AG08395 (cell line): Measurements from ENCODE around the gene CNPY3.
A peak's percentile ranks its signal among the peaks of the same experiment; 100 is the strongest.

Experiments
- DNase-seq: peaks from one replicate; pipeline ENCODE4 v3.0.0; 2012; ENCODE audit warnings: mixed read lengths, low spot score

The CNPY3 gene

DNA sequence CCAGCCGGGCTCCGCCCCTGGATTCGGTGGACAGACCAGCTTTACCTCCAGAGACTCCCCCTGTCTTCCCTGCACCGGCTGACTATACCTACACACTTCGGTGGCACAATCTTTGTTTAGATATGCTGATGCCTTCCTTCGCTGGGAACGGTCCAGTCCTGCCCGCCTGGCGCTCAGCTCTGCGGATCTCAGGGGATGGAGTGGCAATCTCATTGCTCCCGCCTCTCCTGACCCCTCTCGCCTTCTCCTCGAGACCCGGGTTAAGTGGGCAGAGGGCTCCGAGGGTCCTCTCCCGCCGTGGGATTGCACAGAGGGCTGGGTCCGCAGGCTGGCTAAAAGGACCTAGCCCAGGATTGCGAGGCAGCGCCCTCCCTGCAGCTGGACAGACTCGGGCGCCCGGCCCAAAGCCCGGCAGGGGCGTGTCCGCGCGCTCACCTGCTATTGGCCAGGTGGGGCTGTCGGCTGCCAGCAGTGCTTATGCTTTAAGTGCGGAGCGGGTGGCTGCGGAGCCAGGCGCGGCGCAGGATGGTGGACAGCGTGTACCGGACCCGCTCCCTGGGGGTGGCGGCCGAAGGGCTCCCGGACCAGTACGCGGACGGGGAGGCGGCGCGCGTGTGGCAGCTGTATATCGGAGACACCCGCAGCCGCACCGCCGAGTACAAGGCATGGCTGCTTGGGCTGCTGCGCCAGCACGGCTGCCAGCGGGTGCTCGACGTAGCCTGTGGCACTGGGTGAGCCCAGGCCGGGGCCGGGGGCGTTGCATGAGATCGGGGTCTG, 31.2 kb downstream of the CNPY3 start, which contains the start of gene GNMT:
GNMT (plus strand) TSS at position 512 of the 777 bp plus-strand sequence; CDS start at position 526, 14 bp downstream.
- peak; percentile 34 for DNase-seq

DNA sequence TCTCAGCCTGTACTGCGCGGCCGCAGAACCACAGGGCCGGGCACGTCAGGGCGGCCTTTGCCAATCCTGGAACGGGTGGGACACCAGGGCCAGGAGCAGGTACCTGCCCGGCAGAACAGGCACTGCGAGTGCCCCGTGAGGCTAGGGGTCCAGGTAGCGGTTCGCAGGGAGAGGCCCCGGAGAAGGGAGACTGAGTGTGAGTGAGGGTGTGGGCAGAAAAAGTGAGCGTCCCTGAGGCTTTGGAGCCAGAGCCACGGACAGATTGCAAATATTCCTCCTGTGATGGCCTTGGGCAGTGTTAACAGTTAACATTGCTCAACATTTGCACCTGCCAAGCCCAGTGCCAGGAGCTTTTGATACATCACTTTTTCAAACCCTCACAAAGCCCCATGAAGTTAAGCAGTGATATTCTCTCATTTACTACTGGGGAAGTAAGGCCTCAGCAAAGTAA, 31.8 kb downstream of the CNPY3 start:
- no peak for DNase-seq

DNA sequence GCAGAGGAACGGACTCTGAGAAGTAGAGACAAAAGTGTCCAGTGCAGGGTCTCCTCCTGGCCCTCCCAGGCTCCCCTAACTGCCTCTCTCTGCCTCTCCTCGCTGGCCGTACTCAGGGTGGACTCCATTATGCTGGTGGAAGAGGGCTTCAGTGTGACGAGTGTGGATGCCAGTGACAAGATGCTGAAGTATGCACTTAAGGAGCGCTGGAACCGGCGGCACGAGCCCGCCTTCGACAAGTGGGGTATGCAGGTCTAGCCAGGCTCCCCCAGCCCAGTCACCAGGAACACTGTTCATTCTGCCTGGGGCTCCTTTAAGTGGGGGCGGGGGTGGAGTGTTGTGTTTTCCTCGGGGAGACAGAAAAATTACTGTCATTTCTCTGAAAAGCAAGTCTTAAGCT, 32.8 kb downstream of the CNPY3 start:
- no peak for DNase-seq

DNA sequence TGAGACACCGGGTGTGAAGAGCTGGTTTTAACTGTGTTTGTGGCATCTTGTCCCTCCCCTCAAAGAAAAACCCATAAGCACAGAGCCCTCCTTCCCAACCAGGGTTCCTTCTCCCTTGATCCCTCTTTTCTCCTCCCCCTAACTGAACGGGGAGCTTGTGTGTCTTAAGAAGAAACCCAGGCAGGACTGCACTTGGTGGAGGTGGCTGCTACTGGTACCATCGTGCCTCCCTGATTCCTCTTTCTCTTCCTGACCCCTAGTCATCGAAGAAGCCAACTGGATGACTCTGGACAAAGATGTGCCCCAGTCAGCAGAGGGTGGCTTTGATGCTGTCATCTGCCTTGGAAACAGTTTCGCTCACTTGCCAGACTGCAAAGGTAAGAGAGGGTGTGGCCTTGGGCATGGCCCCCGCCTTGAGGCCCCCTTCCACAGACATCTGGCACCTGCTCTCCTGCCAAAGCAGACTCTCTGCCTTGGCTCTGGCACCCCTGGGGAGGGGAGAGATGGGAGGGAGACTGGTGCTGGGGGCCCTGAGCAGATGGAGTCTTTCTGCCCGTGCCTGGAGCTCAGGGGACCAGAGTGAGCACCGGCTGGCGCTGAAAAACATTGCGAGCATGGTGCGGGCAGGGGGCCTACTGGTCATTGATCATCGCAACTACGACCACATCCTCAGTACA, 33.4 kb downstream of the CNPY3 start:
- no peak for DNase-seq

DNA sequence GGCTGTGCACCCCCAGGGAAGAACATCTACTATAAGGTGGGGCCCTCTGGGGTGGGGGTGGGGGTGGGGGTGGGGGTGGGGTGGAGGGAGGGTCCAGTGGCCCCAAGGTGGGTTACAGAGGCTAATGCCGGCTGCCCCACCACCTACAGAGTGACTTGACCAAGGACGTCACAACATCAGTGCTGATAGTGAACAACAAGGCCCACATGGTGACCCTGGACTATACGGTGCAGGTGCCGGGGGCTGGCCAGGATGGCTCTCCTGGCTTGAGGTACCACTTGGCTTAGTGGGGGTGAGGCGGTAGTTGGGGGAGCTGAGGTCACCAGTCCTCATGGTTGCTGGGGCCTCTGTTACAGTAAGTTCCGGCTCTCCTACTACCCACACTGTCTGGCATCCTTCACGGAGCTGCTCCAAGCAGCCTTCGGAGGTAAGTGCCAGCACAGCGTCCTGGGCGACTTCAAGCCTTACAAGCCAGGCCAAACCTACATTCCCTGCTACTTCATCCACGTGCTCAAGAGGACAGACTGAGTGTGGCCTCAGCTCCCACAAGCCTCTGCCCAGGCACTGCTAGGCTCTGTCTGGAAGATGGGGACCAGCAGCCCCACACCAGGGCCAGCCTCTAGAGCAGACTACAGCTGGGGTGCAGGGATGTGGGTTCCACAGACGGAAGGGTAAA, 34.0 kb downstream of the CNPY3 start:
- DNase-seq = no peak

DNA sequence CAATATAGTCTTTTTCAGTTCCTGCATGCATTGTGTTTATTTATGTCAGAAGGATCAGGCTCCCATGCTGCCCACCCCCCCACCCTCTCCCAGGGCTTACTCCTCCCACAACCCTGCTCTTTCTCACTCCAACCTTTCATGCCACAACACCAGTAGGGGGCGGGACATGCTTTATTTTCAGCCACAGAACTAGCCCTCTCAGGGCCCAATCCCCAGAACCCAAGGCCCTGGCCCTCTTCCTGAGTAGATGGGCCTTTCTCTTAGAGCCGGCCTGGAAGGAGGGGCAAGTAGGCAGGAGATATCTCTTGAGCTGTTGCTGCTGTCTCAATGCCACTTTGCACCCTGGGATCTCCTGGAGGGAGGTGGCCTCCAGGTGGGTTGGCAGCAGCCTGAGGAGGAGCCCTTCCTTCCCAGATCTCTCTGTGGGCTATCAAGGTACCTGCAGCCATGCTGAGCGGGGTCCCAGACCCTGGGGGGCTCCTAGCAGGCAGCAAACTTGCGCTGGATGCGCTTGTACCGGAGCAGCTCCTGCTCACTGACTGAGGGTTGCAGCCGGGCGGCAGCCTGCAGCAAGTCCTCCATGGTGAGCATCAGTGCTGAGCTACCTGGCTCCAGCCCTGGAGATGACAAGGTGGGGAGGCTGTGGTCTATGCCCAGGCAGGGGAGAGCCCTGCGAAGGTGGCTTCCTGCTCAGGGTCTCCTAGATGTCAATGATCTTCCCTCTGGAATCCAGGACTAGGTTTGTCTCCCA, 34.8 kb downstream of the CNPY3 start:
- peak; percentile 52 for DNase-seq

DNA sequence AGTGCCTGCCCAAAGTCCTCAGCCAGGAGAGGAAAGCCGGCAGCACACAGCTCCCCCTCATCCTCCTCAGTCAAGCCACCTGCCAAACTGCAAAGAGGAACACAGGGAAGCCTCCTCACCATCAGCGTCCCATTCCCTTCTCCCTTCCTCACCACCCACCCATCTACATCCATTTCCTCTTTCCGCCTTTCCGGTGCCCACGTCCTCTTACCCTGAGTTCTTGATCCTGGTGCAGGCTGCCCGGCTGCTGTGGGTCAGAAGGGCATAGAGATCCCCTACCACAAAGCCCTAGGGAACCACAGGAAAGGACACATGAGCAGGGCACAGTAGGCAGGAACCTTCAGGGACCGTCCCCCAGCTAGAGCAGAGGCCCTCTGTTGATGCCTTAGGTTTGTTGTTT, 37.3 kb downstream of the CNPY3 start:
- DNase-seq = no peak

DNA sequence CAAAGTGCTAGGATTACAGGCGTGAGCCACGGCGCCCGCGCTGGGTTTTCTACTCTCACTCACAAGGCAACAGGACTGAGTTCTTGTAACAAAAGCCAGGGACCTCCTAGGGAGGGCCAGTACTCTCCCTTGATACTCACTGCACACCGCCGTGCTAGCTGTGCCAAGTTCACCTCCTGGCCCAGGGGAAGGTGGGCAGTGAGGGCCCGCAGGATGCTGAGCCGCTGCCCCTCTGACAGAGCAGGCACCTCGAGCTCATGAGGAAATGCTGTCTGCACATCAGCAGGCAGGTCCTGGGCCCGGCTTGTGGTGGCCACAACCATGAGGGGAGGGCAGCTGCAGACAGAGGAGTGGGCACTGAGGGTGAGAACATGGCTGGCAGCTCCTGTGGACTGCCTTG, 37.9 kb downstream of the CNPY3 start:
- DNase-seq = no peak

DNA sequence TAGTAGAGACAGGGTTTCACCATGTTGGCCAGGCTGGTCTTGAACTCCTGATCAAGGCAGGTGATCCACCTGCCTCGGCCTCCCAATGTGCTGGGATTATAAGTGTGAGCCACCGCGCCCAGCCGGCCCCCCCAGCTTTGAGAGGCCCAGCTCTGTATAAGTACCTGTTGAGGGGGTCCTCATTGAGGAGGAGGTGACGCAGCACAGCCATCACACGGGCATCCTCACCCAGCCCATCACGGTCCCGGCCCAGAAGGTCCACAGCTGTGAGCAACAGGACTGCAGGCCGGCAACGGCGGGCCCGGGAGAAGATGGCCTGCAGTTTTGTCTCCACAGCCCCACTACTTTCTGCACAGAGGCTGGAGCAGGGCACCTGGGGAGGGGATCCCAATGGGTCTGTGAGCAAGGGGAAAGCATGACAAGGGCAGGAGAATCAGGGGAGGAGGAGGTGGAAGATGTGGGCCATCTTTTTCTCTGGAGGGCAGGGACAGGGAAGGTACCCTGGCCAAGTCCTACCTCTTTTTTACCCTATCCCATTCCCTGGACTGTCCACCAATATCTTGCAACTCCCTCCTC, 38.9 kb downstream of the CNPY3 start:
- DNase-seq = no peak

DNA sequence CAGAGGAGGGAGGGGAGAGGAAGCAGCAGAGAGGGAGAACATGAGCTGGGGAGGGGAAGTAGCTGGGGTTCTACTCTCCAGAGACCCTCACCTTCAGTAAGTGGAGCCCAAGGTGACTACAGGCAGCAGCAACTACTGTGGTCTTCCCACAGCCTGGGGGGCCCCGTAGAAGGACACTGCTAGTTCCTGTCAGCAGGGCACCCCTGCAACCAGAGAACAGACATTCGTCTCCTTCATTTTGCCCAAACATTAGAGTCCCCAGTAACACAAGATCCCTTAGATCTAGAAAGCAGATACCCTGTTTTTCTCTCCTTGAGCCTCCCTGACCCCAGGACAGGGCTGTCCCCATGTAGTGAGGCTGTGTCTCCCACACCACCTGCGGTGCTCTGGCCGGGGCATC, 39.5 kb downstream of the CNPY3 start:
- DNase-seq = no peak

DNA sequence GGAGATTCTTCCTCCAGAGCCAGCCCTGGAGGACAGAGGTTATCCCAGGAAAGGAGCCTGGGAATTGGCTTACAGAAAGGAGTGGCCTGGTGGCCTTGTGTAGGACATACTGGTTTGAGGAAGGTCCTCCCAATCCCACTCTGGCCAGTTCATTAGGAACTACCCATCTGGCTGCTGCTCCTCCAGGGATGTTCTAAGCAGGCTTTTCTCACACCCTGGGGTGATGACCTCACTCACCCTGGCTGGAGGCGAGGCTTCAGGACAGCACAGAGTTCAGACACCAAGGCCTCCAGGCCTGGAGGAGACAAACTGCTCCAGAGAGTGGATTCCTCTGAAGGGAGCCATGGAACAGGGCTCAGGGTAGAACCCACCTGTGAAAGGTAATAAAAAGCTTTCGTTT, 40.2 kb downstream of the CNPY3 start:
- DNase-seq = no peak

DNA sequence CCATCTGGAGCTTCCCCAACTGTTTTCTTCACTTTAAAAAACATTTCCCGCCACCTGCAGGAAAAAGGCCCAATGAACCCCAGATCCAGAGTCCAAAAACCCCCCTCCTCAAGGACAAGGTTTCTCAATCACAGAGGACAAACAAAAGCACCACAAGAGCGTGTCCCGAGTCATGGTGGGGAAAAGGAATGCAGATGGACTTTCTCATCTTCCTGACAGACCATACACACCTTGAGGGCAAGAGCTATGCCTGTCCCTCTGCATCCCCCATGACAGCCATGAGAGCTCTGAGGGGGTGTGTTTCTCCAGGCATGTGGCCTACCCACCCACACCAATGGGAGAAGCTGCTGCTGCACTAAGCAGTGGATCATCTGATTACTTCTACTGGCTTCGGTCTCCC, 40.7 kb downstream of the CNPY3 start:
- no peak for DNase-seq

DNA sequence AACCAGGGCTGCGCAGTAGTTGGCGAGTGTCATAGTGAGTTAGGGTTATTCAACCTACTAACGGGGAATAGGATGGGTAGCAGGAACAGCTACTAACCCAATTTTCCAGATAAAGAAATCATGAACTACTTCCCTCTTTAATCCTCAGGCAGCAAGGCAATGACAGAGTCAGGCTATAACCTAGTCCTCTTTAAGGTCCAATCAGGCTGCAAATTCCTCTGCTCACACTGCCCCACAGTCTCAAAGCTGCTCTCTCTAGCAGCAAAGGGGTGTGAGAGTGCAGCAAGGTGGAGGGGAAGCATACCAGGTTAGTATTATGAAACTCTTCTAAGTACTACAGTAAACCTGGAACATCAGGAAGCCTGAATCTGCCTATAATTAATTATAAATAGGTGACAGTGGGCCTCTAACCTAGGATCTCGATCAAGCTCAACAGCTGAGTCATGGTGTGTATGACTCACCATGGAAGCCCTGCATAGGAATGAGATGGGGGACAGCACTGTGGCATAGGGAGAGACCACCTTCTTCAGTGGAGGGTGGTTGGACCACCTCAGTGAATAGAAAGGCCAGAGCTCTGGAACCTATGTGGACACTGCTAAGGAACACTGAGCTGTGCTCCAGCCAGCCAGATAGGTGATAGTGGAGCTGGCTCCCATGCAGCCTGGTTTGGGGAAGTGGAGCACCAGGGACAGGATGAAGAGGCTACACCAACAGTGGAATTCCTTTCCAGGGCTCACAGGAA, 41.8 kb downstream of the CNPY3 start:
- DNase-seq = peak; percentile 35

DNA sequence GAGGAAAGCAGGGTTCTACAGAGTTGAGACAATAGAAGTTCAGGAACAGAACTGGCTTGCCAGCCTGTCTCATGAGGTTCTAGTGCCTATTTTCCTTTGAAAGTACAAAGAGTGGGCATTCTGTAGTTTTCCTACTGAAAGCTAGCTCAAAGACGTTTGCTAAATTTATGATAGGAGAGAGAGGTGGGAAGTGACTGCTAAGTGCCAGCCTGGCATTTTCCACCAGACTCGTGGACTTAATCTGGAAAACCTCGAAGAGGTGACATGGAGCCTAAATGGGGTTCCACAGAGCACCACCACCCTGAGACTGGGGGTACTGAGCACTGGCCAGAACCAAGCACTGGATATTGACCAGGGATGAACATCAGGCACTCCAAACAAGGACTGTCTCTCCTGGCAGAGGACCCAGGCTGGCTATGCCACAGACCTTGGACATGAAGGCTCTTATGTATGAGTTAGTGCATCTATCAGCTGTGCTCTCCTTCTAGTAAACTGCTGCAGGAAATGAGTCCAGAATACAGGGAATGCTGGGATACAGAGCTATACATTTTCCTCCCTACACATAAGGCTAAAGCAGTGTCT, 42.6 kb downstream of the CNPY3 start:
- no peak for DNase-seq

DNA sequence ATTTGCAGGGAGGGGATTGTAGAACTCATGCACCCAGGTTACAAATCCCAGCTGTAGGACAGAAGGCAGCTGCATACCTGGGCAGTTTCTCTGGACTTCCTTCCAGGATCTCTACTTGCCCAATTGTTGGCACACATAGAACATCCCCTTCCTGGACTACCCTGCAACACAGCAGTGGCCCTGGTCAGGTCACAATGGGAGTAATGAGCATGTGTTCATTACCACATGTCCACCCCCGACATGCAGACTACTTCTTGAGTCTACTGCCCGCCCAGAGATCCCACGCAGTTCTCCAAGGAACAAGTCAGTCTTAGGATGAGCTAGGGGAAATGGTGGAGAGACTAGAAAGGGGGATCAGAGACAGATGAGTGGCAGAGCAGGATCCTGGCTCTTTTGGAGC, 44.6 kb downstream of the CNPY3 start:
- DNase-seq = no peak

DNA sequence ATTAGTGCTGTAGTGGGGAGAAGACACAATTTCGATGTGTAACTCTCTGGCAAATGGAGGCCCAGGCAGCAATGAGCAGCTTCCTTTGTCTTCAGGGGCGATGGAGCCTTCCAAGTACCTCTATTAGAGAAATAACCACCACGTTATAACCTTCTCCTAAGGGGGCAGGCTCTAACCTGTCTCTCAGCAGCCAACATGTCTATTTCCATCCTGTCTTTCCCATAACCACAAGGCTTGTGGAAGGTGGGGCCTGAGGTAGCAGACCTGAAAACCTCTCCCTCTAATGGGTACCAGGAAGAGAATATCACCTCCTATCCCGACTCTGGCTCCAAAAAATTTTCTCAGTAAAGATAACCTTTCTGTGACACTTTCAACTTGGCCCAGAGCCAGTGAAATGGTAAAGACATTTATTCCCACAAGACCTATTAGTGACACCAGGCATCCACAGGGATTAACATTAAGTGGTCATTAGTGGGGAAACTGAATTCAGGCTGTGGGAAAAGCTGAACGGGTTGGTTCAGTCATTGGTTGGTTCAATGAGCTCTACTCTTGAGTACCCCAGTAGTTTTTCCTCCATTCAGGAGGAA, 45.7 kb downstream of the CNPY3 start:
- DNase-seq = no peak

DNA sequence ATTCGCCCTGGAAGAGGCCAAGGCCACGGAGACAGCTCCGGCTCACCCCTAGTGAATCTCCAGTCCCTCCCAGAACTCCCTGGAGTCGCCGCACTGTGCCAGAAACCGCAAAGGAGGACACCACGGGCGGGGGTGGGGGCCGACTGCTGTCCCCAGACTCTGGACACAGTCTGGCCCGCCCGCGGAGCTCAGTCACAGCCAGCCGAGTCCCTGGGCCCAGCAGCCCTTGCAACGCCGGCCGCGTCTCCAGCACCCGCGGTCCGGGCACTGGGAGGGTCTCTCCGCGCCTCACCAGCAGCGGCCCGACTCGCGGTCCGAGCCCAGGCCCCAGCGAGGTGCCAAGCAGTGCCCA, 49.2 kb downstream of the CNPY3 start:
- DNase-seq = peak; percentile 61

DNA sequence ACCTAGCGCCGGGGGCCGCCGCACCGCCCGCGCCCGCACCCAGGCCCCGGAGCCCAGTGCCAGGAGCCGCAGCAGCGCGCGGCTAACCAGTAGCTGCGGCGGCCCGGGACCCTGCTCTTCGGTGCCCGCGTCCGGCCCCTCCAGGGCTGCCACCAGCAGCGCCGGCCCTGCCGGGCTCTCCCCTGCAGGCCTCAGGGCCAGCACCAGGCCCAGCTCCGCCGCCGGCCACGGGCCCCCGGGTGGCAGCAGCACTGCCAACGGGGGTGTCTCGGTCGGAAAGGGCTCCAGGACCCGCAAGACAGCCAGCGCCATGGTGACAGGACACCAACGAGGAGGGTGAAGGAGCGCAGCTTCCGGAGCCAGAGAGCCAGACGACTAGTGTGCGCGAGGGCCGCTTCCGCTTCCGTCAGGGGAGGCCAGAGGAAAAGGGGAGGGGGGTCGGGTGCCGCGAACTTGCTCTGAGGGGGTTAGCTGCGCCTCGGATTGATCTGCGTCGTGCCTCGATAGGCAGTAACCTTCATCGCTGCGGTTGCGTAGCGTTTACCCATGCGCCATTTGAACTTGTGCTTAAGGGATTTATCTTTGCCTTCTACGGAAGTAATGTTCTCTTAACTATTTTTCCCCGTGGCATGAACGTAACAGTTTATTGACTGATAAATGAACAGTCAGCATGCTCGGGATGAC, 49.7 kb downstream of the CNPY3 start, which contains the start of gene PEX6:
PEX6 (minus strand) TSS at position 343 of the 684 bp plus-strand sequence; CDS start at position 312, 31 bp downstream.
- peak; percentile 81 for DNase-seq

DNA sequence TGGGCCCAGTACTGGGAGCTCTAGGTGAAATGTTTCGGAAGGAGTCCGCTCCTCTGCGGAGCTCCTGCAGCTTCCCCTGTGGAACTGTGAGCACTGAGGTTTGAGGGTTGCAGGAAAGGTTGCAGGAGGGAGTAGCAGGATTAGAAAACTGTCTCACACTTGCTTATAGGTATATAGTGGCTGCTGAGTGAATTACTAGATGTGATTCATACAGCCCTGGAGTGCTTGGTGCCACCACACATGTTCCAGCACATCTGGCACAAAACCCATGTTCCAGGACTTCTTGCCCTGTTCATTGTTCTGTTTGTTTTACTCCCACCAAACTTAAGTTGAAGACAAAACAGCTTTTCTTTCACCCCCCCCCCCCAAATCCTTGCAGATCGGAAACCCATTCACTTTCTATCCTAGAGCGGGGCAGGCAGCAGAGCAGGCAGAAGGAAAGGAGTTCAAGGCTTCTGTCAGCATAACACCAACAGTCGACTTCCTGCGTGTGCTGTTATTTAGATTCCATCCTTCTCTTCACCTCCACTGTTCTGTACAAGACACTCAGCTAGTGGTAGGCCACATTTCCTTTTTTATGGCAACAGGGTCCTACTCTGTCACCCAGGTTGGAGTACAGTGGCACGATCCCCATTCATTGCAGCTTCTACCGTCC, 50.4 kb downstream of the CNPY3 start:
- peak; percentile 48 for DNase-seq
